Small intestine (tissue), 7 donors: ENCODE measurements around the gene DLST. TPM values are rescaled to one million over a fixed set of nuclear protein-coding genes. Genes with fewer than 3 reads are reported as not detected.

ENCODE experiments used
- DNase-seq, 2 donors: peaks; one replicate each; pipeline versions ENCODE4 v3.0.0 to v3.0.0-alpha.2; 2013
- FAIRE-seq: peaks from 2 replicates; lab custom pipeline; 2012; peaks lifted over from hg19 to GRCh38; lab: Jason Lieb, UNC
- H3K27ac ChIP-seq, 3 donors: one replicate each; pipeline ENCODE4 v1.5.1; 2013; ENCODE audit warnings: low read length in 2 of 3, mild to moderate bottlenecking in 2 of 3, control low read depth in 1 of 3, inconsistent platforms in 1 of 3, low read depth in 1 of 3, moderate library complexity in 1 of 3
- H3K27me3 ChIP-seq, 3 donors: one replicate each; pipeline ENCODE4 v1.6.1; 2013; ENCODE audit warnings: low read length in 3 of 3, inconsistent platforms in 1 of 3; ENCODE audit not compliant: control insufficient read depth in 3 of 3, insufficient read depth in 3 of 3
- H3K36me3 ChIP-seq, 3 donors: one replicate each; pipeline ENCODE4 v1.6.1; 2013; ENCODE audit warnings: low read length in 3 of 3, inconsistent platforms in 1 of 3, low read depth in 1 of 3, mild to moderate bottlenecking in 1 of 3, moderate library complexity in 1 of 3; ENCODE audit not compliant: control insufficient read depth in 3 of 3, insufficient read depth in 2 of 3
- H3K4me1 ChIP-seq, 3 donors: one replicate each; pipeline ENCODE4 v1.6.1; 2013; ENCODE audit warnings: low read length in 2 of 3, inconsistent platforms in 1 of 3, low read depth in 1 of 3, mild to moderate bottlenecking in 1 of 3, moderate library complexity in 1 of 3; ENCODE audit not compliant: control insufficient read depth in 3 of 3, insufficient read depth in 2 of 3
- H3K4me3 ChIP-seq, 3 donors: one replicate each; pipeline ENCODE4 v1.5.1; 2013; ENCODE audit warnings: low read length in 3 of 3, control low read depth in 1 of 3, inconsistent platforms in 1 of 3, low read depth in 1 of 3, mild to moderate bottlenecking in 1 of 3, moderate library complexity in 1 of 3
- H3K9me3 ChIP-seq, 2 donors: one replicate each; pipeline ENCODE4 v1.6.1; 2013; ENCODE audit warnings: low read depth in 1 of 2, low read length in 1 of 2; ENCODE audit not compliant: control insufficient read depth in 2 of 2, insufficient read depth in 1 of 2
- WGBS, 3 donors: extraction: QIAGEN DNeasy Blood & Tissue Kit; methylation state at CpG; one replicate each; pipeline ENCODE4 v1.1.7; 2013; 5-methylcytosine and 5-hydroxymethylcytosine counted together
- polyA plus RNA-seq, 4 donors: library from polyadenylated mRNA; stranded (reverse) in 3 of 4; unstranded in 1 of 4; fragments of 200-250 nt in 3 of 4; fragments of 120-200 nt in 1 of 4; gene quantifications; one replicate each; pipeline versions ENCODE4 v1.2.1 to v1.2.3, GENCODE V29; 2013
- donor health status: healthy with polysubstance abuse.
- donor health status: control.
- donor health status: control.
- donor health status: Bipolar disorder and iron deficiency.
- donor health status: healthy.

The DLST gene
- polyA plus RNA-seq, 4 donors, result 94.2 to 110 (median 97.8) TPM

DNA sequence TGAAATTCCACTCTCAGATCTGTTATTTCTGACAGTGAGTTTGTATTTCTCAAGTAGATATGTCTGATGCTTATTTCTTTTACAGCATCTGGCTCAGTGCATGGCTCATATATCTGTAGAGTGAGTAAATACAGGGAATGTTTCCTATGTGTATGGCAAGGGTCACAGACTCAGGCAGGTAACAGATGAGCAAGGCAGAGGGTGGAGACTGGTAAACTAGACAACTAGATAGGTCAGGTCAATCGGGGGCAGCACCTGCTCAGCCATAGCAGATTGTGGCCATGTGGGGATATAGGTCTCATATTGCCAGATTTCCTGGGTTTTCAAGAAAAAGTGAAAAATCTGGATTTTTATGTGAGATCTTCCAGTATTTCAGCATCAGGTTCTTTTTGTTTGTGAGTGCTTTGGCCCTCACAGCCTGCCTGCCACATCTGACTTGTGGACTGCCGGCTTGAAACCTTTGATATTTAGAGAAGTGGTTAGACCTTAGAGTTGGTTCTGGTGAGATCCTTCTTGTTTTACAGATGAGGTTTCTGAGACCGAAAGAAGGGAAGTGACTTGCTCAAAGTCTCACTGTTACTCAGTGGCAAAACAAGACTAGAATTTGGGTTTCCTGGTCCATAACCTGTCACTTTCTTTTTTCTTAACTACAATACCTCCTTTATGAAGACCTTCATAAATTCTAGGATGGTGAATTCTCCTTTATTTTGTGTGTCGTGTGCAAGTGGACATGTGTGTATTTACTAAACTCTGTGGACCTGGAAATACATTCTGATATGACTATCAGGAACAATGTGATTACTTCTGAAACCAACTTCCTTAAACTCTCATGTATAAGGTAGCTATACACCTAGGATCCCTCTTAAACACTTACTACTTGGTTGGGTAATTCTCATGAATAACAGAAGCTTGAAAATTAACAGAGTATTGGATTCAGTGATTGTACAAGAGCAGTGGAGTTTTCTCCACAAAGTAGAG lies 40.2 kb upstream of the DLST start:
- no peak for DNase-seq
- H3K36me3 ChIP-seq, result peaks cover 0 to 3% (median 2%) of the 10 kb centered on the region in 3 donors
- H3K4me3 ChIP-seq, result no peak overlapping the region
- no peak for FAIRE-seq
- 74 to 81% (median 80%) methylated on average over 4 of the region's 4 CpGs for WGBS, 3 donors
- peak overlapping the region in 2 of 3 donors; percentile 41 to 59 for H3K27ac ChIP-seq
- no peaks in the 10 kb centered on the region for H3K27me3 ChIP-seq
- H3K4me1 ChIP-seq, result no peaks in the 10 kb centered on the region
- H3K9me3 ChIP-seq, result no peaks in the 10 kb centered on the region

DNA sequence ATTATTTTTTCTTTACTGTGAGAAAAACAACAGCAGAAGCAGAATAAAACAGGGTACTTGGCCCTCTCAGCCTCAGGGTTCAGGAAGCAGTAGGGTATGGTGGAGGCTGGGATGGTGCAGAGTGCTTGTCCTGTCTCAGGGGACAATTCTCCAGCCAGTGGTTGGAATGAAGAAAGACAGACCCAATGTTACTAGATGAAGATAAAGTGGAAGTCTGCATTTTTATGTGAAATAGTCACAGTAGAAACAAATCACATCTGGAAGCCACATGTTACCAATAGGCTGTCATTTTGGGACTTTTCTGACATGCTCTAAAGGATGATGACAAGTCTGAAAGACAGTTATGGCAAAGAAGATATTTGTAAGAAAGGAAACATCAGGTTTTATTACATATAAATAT lies 38.1 kb upstream of the DLST start:
- H3K4me1 ChIP-seq, result no peaks in the 10 kb centered on the region
- FAIRE-seq (no peak), DNase-seq (no peak)
- H3K27me3 ChIP-seq, result no peaks in the 10 kb centered on the region
- no peaks in the 10 kb centered on the region for H3K9me3 ChIP-seq
- no peak overlapping the region for H3K27ac ChIP-seq
- no peak overlapping the region for H3K4me3 ChIP-seq
- peaks cover 0 to 3% (median 2%) of the 10 kb centered on the region in 3 donors for H3K36me3 ChIP-seq

DNA sequence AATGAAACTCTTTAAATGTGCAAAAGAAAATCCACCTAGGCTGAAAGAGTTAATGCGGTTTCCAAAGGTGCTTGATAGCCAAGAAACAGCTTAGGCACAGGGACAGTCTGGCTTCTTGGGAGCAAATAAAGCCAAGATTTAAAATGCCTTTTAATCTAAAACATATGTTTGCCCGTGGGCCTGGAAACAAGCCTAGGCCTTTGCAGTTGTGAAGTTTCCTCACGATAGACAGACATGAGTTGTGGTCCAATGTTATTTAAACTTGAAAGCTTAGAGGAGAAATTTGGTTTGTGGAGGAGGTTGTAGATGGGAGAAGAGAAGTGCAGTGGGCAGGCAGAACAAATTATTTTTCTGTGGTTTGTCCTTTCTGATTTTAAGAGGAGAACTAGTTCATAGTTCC lies 35.5 kb upstream of the DLST start:
- DNase-seq, result no peak
- H3K4me3 ChIP-seq, result no peak overlapping the region
- no peaks in the 10 kb centered on the region for H3K9me3 ChIP-seq
- no peaks in the 10 kb centered on the region for H3K4me1 ChIP-seq
- no peaks in the 10 kb centered on the region for H3K27me3 ChIP-seq
- FAIRE-seq, result no peak
- no peak overlapping the region for H3K27ac ChIP-seq
- no peaks in the 10 kb centered on the region for H3K36me3 ChIP-seq
- WGBS, 3 donors, result 66 to 80% (median 78%) methylated on average over 3 of the region's 3 CpGs

DNA sequence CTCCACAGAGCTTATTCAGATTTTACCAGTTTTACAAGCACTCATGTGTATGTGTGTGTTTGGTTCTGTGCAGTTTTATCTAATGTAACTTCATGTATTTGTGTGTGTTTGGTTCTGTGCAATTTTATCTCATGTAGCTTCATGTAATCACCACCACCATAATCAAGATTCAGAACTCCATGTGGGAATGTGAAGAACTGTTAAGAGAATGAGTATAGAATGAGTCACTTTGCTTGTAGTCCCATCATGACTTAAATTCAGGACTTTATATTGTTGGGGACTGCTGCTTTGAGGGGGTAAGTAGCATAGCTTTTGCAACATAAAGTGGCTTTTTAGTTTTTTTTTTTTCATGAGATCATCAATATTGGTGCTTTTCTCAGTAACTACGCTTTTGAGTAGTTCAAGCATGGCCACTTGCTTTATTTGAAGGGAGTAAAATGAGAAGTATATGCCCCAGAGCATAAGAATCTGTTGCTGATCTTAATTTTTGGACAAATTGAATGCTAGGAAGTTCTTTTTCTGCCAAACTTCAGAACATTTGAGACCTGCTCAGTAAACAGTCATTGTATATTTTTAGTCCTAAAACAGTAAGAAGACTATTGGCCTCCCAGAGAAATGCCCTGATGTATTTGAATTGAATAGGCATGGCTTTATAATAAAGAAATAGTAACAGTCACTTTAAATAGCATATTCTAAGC lies 34.6 kb upstream of the DLST start:
- DNase-seq (no peak), FAIRE-seq (no peak)
- Histone ChIP-seq H3K27ac (no peak overlapping the region), H3K27me3 (no peaks in the 10 kb centered on the region), H3K4me1 (no peaks in the 10 kb centered on the region), H3K9me3 (no peaks in the 10 kb centered on the region), H3K36me3 (no peaks in the 10 kb centered on the region), H3K4me3 (no peak overlapping the region)
- WGBS, 3 donors, result 91 to 100% (median 94%) methylated on average over 1 of the region's 1 CpG

DNA sequence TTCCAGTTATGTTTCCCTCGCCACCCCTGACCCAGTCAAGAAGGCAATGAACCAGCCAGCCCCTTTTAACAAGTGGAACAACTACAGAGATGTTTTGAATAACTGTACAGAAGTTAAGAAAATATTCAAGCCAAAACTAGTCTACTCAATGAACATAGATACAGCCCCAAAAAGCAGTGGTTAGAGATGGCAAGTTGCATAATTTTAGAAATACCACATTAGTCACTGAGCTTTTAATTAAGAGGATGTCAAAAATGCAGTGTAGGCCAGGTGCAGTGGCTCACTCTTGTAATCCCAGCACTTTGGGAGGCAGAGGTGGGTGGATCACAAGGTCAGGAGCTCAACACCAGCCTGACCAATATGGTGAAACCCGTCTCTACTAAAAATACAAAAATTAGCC lies 32.9 kb upstream of the DLST start:
- no peaks in the 10 kb centered on the region for H3K27me3 ChIP-seq
- H3K36me3 ChIP-seq, result no peaks in the 10 kb centered on the region
- FAIRE-seq, result no peak
- H3K4me1 ChIP-seq, result peaks cover 2 to 3% (median 2%) of the 10 kb centered on the region in 3 donors
- 73 to 84% (median 82%) methylated on average over 2 of the region's 2 CpGs for WGBS, 3 donors
- H3K27ac ChIP-seq, result no peak overlapping the region
- H3K9me3 ChIP-seq, result no peaks in the 10 kb centered on the region
- H3K4me3 ChIP-seq, result no peak overlapping the region
- no peak for DNase-seq

DNA sequence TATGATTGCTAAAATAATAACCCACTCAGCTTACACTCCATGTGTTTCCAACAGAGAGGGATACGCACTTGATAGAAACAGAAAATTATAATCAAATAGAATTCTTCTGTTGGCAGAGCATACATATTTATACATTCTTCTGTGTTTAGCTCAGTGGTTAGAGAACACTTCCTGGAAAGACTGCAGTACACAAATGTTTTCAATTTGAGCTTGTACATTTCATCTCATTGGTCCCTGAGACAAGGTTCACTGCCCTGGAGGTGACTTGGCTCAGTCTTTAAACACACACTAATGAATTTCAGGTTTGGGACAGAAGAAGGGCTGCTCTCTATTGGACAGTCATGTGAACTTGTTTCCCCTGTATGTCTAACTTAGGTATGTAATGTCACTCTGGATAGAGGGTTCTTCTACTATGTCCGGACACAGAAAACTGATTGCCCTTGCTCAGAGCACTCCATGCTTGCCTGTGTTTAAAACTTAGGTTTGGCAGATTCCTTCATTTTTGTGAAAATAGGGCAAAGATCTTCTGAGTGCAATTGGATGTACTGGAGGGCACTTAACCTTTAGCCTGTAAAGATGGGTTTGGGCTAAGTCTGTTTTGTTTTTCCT lies 28.7 kb upstream of the DLST start:
- H3K4me3 ChIP-seq, result no peak overlapping the region
- 37 to 45% (median 42%) methylated on average over 2 of the region's 2 CpGs for WGBS, 3 donors
- no peaks in the 10 kb centered on the region for H3K9me3 ChIP-seq
- peak; percentile 30 to 31 for DNase-seq
- H3K27me3 ChIP-seq, result no peaks in the 10 kb centered on the region
- no peak for FAIRE-seq
- H3K27ac ChIP-seq, result peak overlapping the region in 2 of 3 donors; percentile 50 to 52
- H3K36me3 ChIP-seq, result no peaks in the 10 kb centered on the region
- peaks cover 2 to 14% (median 3%) of the 10 kb centered on the region in 3 donors for H3K4me1 ChIP-seq

DNA sequence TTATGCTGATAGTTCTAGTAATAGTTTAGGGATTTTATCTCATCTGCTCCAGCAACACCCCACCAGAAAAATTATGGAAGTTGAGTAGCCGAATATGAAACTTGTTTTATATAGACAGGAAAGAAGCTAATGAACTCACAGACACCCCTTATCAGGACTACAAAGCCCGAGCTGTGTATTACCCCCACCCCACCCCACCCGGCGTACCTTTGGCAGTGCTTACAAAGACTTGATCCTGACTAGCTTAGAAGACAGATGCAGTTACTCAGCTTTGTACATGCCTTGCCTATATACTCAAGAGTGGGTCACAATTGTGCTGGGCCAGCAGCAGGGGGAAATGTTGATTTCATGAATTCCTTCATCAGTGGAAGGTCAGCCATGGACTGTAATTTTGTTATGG lies 28.1 kb upstream of the DLST start:
- Histone ChIP-seq H3K27me3 (no peaks in the 10 kb centered on the region), H3K27ac (peak overlapping the region in 2 of 3 donors; percentile 32 to 50), H3K4me1 (peaks cover 2 to 14% (median 3%) of the 10 kb centered on the region in 3 donors), H3K4me3 (no peak overlapping the region), H3K36me3 (no peaks in the 10 kb centered on the region), H3K9me3 (no peaks in the 10 kb centered on the region)
- FAIRE-seq, result no peak
- no peak for DNase-seq
- WGBS, 3 donors, result 2 to 25% (median 23%) methylated on average over 4 of the region's 4 CpGs

DNA sequence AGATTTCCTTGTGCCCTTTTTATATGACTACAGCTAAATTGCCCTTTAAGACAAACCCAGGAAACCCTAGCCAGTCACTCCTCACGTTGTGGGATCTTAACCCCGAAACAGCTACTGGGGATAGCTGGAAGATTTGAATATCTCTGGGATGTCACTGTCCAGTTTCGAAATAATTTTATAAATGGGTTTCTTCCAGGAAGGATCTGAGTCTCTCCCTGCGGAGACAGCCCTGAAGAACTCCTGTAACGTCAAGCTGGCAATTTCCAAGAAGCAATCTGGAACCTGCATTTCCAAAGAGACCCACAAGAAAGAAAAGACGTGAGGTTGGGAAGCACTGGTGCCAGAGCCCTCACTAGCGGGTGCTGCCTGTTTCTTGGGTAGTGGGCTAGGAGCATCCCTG lies 26.7 kb upstream of the DLST start:
- no peak overlapping the region for H3K27ac ChIP-seq
- WGBS, 3 donors, result 62 to 67% (median 63%) methylated on average over 7 of the region's 7 CpGs
- FAIRE-seq, result no peak

More for the DNA sequence above, 26.7 kb upstream of the DLST start:
- no peak for DNase-seq
- no peaks in the 10 kb centered on the region for H3K9me3 ChIP-seq
- peaks cover 2 to 14% (median 3%) of the 10 kb centered on the region in 3 donors for H3K4me1 ChIP-seq
- no peaks in the 10 kb centered on the region for H3K36me3 ChIP-seq
- no peak overlapping the region for H3K4me3 ChIP-seq
- H3K27me3 ChIP-seq, result no peaks in the 10 kb centered on the region
